ENCODE data around the gene APC2. TPM values are rescaled to one million over a fixed set of nuclear protein-coding genes. Genes with fewer than 3 reads are reported as not detected.
"Not testable (repeated sequence)": the region's sequence is repeated elsewhere in the genome, so short reads cannot be mapped to it uniquely, and the experiment has no call there.

The APC2 gene
- polyA plus RNA-seq, 4 donors, result 0.58 to 2.1 (median 0.81) TPM; not detected in 1

DNA sequence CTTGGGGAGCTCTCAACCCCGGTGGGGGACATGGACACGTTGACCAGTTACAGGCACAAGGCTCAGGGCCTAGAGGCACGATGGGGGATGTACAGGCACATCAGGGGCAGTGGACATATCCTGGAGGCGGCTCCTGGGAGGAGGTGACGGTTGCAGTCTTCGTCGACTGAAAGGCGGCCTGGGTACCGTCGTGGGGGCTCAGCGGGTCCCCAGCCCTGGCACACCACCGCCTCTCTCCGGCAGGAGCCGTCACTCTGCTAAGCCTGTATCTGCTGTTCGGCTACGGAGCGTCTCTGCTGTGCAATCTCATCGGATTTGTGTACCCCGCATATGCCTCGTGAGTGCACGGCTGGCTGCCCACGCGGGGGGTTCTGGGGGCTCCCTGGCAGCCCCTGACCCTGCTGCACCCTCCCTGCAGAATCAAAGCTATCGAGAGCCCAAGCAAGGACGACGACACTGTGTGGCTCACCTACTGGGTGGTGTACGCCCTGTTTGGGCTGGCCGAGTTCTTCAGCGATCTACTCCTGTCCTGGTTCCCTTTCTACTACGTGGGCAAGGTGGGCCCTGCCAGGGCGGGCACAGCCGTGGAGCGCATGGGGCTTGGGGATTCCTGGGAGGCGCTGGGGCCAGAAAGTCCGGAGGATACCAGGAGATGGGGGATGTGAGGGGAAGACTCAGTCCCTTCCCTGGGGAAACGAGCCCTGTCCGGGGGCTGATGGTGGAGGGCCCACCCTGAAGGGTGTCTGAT, 45.3 kb downstream of the APC2 start:
- 87 to 88% (median 88%) methylated on average over 37 of the region's 37 CpGs for WGBS, 3 donors
- no peak overlapping the region for H3K4me3 ChIP-seq (ENCODE audit: low read depth in 1 of 3, low read length in 3 of 3)
- no peak for FAIRE-seq
- DNase-seq, result no peak
- H3K4me1 ChIP-seq (ENCODE audit: control insufficient read depth in 3 of 3, insufficient read depth in 2 of 3, low read depth in 1 of 3, low read length in 2 of 3), result peaks cover 0 to 58% (median 4%) of the 10 kb centered on the region in 3 donors
- H3K36me3 ChIP-seq (ENCODE audit: control insufficient read depth in 3 of 3, insufficient read depth in 2 of 3, low read depth in 1 of 3, low read length in 3 of 3), result peaks cover 0 to 38% (median 0%) of the 10 kb centered on the region in 3 donors
- peaks cover 0 to 6% (median 5%) of the 10 kb centered on the region in 3 donors for H3K27me3 ChIP-seq (ENCODE audit: control insufficient read depth in 3 of 3, insufficient read depth in 3 of 3, low read length in 3 of 3)
- H3K9me3 ChIP-seq (ENCODE audit: control insufficient read depth in 2 of 2, insufficient read depth in 1 of 2, low read depth in 1 of 2, low read length in 1 of 2), result peaks cover 0 to 5% of the 10 kb centered on the region in 2 donors
- no peak overlapping the region for H3K27ac ChIP-seq (ENCODE audit: low read depth in 1 of 3, low read length in 2 of 3)

- Histone ChIP-seq H3K27me3 (ENCODE audit: control insufficient read depth in 3 of 3, insufficient read depth in 3 of 3, low read length in 3 of 3) (peaks cover 0 to 6% (median 5%) of the 10 kb centered on the region in 3 donors), H3K4me1 (ENCODE audit: control insufficient read depth in 3 of 3, insufficient read depth in 2 of 3, low read depth in 1 of 3, low read length in 2 of 3) (peaks cover 0 to 60% (median 4%) of the 10 kb centered on the region in 3 donors), H3K36me3 (ENCODE audit: control insufficient read depth in 3 of 3, insufficient read depth in 2 of 3, low read depth in 1 of 3, low read length in 3 of 3) (peaks cover 0 to 38% (median 0%) of the 10 kb centered on the region in 3 donors), H3K9me3 (ENCODE audit: control insufficient read depth in 2 of 2, insufficient read depth in 1 of 2, low read depth in 1 of 2, low read length in 1 of 2) (peaks cover 0 to 5% of the 10 kb centered on the region in 2 donors), H3K4me3 (ENCODE audit: low read depth in 1 of 3, low read length in 3 of 3) (no peak overlapping the region), H3K27ac (ENCODE audit: low read depth in 1 of 3, low read length in 2 of 3) (no peak overlapping the region)
- FAIRE-seq (no peak), DNase-seq (no peak)
- WGBS, 3 donors, result 81 to 86% (median 86%) methylated on average over 36 to 40 of the region's 40 CpGs
These were observed 46.1 kb downstream of the APC2 start for GRCh38 chr19:1495799-1496713.

DNA sequence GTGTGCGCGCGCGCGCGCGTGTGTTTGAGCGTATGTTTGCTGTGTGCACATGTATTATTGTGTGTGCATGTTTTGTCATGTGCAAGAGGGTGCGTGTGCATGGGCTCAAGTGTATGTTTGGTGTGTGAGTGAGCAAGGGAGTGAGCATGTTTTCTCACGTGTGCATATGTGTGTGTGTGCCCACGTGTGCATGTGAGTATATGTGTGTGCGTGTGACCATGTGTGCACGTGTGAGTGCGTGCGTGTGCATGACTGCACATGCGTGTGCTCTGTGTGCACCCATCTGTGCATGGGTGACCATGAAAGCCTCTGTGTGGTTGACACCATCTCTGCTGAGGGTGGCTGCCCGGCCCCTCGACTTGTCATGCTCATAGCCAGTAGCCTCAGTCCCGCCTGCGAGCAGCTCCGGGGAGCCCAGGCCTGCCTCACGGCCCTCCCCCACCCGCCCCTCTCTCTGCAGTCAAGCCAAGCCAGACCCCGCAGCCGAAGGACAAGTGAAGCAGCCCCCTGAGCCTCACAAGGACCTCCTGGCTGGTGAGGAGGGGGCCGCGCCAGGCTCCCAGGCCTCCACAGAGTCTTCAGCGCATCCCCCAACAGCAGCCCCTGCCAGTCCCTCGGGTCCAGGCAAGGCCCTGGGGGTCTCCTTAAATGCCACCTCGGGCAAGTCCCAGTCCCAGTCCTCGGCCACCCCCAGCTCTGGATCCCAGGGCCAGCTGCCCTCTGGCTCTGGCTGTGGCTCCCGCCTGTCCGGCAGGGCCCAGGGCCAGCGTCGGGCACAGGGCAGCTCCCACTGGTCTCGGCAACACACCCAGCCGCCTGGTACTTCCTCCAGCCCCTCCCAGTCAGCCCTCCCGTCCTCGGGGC, 47.0 kb downstream of the APC2 start:
- no peak overlapping the region for H3K4me3 ChIP-seq (ENCODE audit: low read depth in 1 of 3, low read length in 3 of 3)
- H3K9me3 ChIP-seq (ENCODE audit: control insufficient read depth in 2 of 2, insufficient read depth in 1 of 2, low read depth in 1 of 2, low read length in 1 of 2), result peaks cover 0 to 5% of the 10 kb centered on the region in 2 donors
- H3K4me1 ChIP-seq (ENCODE audit: control insufficient read depth in 3 of 3, insufficient read depth in 2 of 3, low read depth in 1 of 3, low read length in 2 of 3), result peaks cover 0 to 68% (median 4%) of the 10 kb centered on the region in 3 donors
- peaks cover 0 to 3% (median under 1%) of the 10 kb centered on the region in 3 donors for H3K27me3 ChIP-seq (ENCODE audit: control insufficient read depth in 3 of 3, insufficient read depth in 3 of 3, low read length in 3 of 3)
- 74 to 79% (median 78%) methylated on average over 33 to 39 of the region's 39 CpGs for WGBS, 3 donors
- H3K27ac ChIP-seq (ENCODE audit: low read depth in 1 of 3, low read length in 2 of 3), result peak overlapping the region in 2 of 3 donors; percentile 38 to 57
- peaks cover 0 to 38% (median 0%) of the 10 kb centered on the region in 3 donors for H3K36me3 ChIP-seq (ENCODE audit: control insufficient read depth in 3 of 3, insufficient read depth in 2 of 3, low read depth in 1 of 3, low read length in 3 of 3)
- FAIRE-seq (no peak), DNase-seq (no peak)

DNA sequence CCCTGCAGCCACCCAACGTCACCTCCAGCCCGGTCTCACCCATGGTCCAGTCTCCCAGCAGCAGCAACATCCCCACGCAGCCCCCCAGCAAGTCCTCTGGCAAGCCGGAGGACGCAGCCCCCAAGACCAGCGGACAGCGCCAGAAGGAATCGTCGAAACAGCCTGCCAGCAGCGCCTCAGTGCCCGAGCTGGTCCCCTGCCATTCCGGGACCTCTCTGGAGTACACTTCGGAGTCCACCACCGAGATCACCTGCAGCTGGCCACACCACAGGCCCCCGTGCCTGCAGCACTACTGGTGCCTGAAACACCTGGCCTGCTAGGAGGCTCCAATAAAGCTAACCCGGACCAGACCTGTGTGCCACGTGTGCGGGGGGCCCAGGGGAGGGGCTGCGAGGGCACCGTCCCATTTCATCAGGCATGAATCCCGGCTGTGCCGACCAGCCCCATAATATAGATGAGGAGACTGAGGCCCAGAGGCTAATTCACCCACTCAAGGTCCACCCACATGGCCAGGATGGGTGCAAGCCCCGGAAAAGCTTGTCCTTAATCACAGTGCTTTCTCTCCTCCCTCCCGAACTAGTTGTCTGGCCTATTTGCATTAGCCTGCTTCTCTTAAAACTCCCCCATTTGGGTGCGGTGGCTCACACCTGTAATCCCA, 47.8 kb downstream of the APC2 start:
- Histone ChIP-seq H3K4me1 (ENCODE audit: control insufficient read depth in 3 of 3, insufficient read depth in 2 of 3, low read depth in 1 of 3, low read length in 2 of 3) (peaks cover 0 to 73% (median 4%) of the 10 kb centered on the region in 3 donors), H3K4me3 (ENCODE audit: low read depth in 1 of 3, low read length in 3 of 3) (no peak overlapping the region), H3K27me3 (ENCODE audit: control insufficient read depth in 3 of 3, insufficient read depth in 3 of 3, low read length in 3 of 3) (peaks cover 0 to 3% (median 0%) of the 10 kb centered on the region in 3 donors), H3K36me3 (ENCODE audit: control insufficient read depth in 3 of 3, insufficient read depth in 2 of 3, low read depth in 1 of 3, low read length in 3 of 3) (peaks cover 0 to 38% (median 0%) of the 10 kb centered on the region in 3 donors), H3K27ac (ENCODE audit: low read depth in 1 of 3, low read length in 2 of 3) (peak overlapping the region in 2 of 3 donors; percentile 38 to 57), H3K9me3 (ENCODE audit: control insufficient read depth in 2 of 2, insufficient read depth in 1 of 2, low read depth in 1 of 2, low read length in 1 of 2) (peaks cover 0 to 5% of the 10 kb centered on the region in 2 donors)
- DNase-seq (no peak), FAIRE-seq (no peak)
- WGBS, 3 donors, result 81 to 86% (median 84%) methylated on average over 25 of the region's 25 CpGs

GRCh38 chr19:1499231-1499630, 49.3 kb downstream of the APC2 start:
- Histone ChIP-seq H3K4me1 (ENCODE audit: control insufficient read depth in 3 of 3, insufficient read depth in 2 of 3, low read depth in 1 of 3, low read length in 2 of 3) (peaks cover 0 to 73% (median 2%) of the 10 kb centered on the region in 3 donors), H3K27me3 (ENCODE audit: control insufficient read depth in 3 of 3, insufficient read depth in 3 of 3, low read length in 3 of 3) (peaks cover 0 to 10% (median 6%) of the 10 kb centered on the region in 3 donors), H3K36me3 (ENCODE audit: control insufficient read depth in 3 of 3, insufficient read depth in 2 of 3, low read depth in 1 of 3, low read length in 3 of 3) (peaks cover 0 to 35% (median 0%) of the 10 kb centered on the region in 3 donors)
- not testable (repeated sequence) for H3K9me3 ChIP-seq (ENCODE audit: control insufficient read depth in 2 of 2, insufficient read depth in 1 of 2, low read depth in 1 of 2, low read length in 1 of 2); DNase-seq; FAIRE-seq; H3K4me3 ChIP-seq (ENCODE audit: low read depth in 1 of 3, low read length in 3 of 3); H3K27ac ChIP-seq (ENCODE audit: low read depth in 1 of 3, low read length in 2 of 3)
- 46 to 88% (median 82%) methylated on average over 7 to 27 of the region's 34 CpGs for WGBS, 3 donors

DNA sequence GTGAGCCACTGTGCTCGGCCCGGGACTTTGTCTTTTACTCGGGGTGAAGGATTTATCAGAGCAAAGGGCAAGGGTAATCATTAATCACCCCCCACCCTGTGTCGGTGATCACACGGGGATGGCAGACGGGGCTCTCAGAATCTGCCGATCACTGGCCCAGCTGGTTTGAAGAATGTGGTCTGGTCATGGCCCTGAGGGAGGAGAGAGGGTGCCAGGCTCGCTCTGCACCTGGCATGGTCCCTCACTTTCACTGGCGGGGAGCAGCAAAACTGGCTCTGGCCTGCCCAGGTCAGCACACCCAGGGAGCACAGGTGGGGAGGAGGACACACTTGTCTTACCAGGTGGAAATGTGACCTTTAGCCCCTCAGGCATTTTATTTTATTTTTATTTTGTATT, 51.3 kb downstream of the APC2 start:
- WGBS, 3 donors, result 17 to 45% (median 31%) methylated on average over 9 of the region's 9 CpGs
- peaks cover 0 to 13% (median 6%) of the 10 kb centered on the region in 3 donors for H3K27me3 ChIP-seq (ENCODE audit: control insufficient read depth in 3 of 3, insufficient read depth in 3 of 3, low read length in 3 of 3)
- no peak overlapping the region for H3K4me3 ChIP-seq (ENCODE audit: low read depth in 1 of 3, low read length in 3 of 3)
- DNase-seq (peak; percentile 91 to 94), FAIRE-seq (no peak)
- peaks cover 0 to 57% (median 0%) of the 10 kb centered on the region in 3 donors for H3K4me1 ChIP-seq (ENCODE audit: control insufficient read depth in 3 of 3, insufficient read depth in 2 of 3, low read depth in 1 of 3, low read length in 2 of 3)
- H3K9me3 ChIP-seq (ENCODE audit: control insufficient read depth in 2 of 2, insufficient read depth in 1 of 2, low read depth in 1 of 2, low read length in 1 of 2), result peaks cover 0 to 11% of the 10 kb centered on the region in 2 donors
- H3K36me3 ChIP-seq (ENCODE audit: control insufficient read depth in 3 of 3, insufficient read depth in 2 of 3, low read depth in 1 of 3, low read length in 3 of 3), result peaks cover 0 to 35% (median 0%) of the 10 kb centered on the region in 3 donors
- peak overlapping the region; percentile 72 to 95 (median 84) for H3K27ac ChIP-seq (ENCODE audit: low read depth in 1 of 3, low read length in 2 of 3)

DNA sequence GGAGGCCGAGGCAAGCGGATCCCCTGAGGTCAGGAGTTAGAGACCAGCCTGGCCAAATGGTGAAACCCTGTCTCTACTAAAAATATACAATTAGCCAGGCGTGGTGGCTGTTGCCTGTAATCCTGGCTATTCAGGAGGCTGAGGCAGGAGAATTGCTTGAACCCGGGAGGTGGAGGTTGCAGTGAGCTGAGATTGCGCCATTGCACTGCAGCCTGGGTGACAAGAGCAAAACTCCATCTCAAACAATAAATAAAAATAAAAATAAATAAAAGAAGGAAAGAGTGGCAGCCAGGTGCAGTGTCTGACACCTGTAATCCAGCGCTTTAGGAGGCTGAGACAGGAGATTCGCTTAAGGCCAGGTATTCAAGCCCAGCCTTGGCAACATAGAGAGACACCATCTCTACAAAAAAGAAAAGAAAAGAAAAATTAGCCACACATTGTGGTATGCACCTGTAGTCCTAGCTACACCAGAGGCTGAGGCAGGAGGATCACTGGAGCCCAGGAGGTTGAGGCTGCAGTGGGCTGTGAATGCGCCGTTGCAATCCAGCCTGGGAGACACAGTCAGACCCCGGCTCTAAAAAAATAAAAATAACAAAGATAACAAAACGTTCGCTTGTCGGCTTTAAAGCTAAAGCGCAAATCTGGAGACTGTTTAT, 52.6 kb downstream of the APC2 start:
- H3K4me1 ChIP-seq (ENCODE audit: control insufficient read depth in 3 of 3, insufficient read depth in 2 of 3, low read depth in 1 of 3, low read length in 2 of 3), result peaks cover 2 to 49% (median 3%) of the 10 kb centered on the region in 3 donors
- H3K4me3 ChIP-seq (ENCODE audit: low read depth in 1 of 3, low read length in 3 of 3), result peak overlapping the region in 1 of 3 donors; percentile 42
- FAIRE-seq, result no peak
- 51 to 64% (median 54%) methylated on average over 14 of the region's 14 CpGs for WGBS, 3 donors
- DNase-seq, result no peak
- H3K36me3 ChIP-seq (ENCODE audit: control insufficient read depth in 3 of 3, insufficient read depth in 2 of 3, low read depth in 1 of 3, low read length in 3 of 3), result peaks cover 0 to 35% (median 0%) of the 10 kb centered on the region in 3 donors
- peaks cover 0 to 17% of the 10 kb centered on the region in 2 donors for H3K9me3 ChIP-seq (ENCODE audit: control insufficient read depth in 2 of 2, insufficient read depth in 1 of 2, low read depth in 1 of 2, low read length in 1 of 2)
- peak overlapping the region in 2 of 3 donors; percentile 64 to 95 for H3K27ac ChIP-seq (ENCODE audit: low read depth in 1 of 3, low read length in 2 of 3)
- peaks cover 0 to 13% (median 3%) of the 10 kb centered on the region in 3 donors for H3K27me3 ChIP-seq (ENCODE audit: control insufficient read depth in 3 of 3, insufficient read depth in 3 of 3, low read length in 3 of 3)

Measured in small intestine (tissue), 7 donors.